Gastroesophageal sphincter (tissue), 3 donors: ENCODE results near the gene CD6.

Experiments used
- EP300 ChIP-seq: sonication (generic); formaldehyde crosslinking; IDR thresholded peaks from one replicate; pipeline ENCODE4 v1.6.1; 2017; ENCODE audit warnings: antibody characterized with exemption, mild to moderate bottlenecking
- POLR2A ChIP-seq, 2 donors: fragments of 450-650 bp; IDR thresholded peaks; one replicate each; pipeline ENCODE4 v1.6.1; 2017; ENCODE audit warnings: antibody characterized with exemption in 2 of 2, mild to moderate bottlenecking in 2 of 2, moderate library complexity in 1 of 2
- POLR2AphosphoS5 ChIP-seq: sonication (generic); formaldehyde crosslinking; IDR thresholded peaks from one replicate; pipeline ENCODE4 v1.6.1; 2017; ENCODE audit warnings: antibody characterized with exemption
- TF ChIP-seq, protein P1 (sequence below), 4 experiments: fragments of 200-600 bp in 2 of 4; fragments of 450-650 bp in 2 of 4; sonication (generic) in 1 of 4; IDR thresholded peaks; one replicate each; pipeline ENCODE4 v1.5.1; 2017 to 2019; ENCODE audit warnings: antibody characterized with exemption in 4 of 4, mild to moderate bottlenecking in 2 of 4, moderate library complexity in 2 of 4

DNA sequence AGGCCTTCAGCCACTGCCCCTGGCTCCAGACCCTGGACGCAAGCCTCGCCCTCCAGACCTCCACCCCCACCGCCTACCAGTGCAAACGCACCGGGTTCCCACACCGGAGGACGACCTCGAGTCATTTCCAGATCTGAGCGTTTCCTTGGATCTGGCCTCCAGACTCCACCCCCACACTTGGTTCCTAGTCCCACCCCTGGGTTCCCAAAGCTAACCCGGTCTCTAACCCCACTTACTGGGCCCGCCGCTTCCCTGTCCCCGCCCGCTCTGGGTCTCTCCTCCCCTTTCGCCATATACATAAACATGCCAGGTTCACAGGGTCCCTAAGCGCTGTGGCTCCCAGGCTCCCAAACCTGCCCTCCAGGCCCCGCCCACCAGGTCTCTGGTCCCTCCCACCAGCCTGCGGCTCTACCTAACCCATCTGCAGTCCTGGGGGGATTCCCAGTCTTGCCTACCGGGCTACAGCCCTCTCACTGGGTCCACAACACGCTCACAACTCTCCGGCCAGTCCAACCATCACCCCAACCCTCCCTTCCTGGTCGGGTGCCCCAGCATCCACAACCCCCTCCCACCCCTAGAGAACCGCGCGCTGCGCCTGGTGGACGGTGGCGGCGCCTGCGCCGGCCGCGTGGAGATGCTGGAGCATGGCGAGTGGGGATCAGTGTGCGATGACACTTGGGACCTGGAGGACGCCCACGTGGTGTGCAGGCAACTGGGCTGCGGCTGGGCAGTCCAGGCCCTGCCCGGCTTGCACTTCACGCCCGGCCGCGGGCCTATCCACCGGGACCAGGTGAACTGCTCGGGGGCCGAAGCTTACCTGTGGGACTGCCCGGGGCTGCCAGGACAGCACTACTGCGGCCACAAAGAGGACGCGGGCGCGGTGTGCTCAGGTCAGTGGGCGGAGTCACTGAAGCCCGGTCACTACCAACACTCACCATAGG is 36.7 kb downstream of the CD6 start:
- TF ChIP-seq, protein P1, sequence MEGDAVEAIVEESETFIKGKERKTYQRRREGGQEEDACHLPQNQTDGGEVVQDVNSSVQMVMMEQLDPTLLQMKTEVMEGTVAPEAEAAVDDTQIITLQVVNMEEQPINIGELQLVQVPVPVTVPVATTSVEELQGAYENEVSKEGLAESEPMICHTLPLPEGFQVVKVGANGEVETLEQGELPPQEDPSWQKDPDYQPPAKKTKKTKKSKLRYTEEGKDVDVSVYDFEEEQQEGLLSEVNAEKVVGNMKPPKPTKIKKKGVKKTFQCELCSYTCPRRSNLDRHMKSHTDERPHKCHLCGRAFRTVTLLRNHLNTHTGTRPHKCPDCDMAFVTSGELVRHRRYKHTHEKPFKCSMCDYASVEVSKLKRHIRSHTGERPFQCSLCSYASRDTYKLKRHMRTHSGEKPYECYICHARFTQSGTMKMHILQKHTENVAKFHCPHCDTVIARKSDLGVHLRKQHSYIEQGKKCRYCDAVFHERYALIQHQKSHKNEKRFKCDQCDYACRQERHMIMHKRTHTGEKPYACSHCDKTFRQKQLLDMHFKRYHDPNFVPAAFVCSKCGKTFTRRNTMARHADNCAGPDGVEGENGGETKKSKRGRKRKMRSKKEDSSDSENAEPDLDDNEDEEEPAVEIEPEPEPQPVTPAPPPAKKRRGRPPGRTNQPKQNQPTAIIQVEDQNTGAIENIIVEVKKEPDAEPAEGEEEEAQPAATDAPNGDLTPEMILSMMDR (IDR thresholded peaks at IDR 0.05), result no peak
- no peak for TF ChIP-seq POLR2A (IDR thresholded peaks at IDR 0.05)
- no peak for TF ChIP-seq POLR2AphosphoS5
- no peak for TF ChIP-seq EP300
